Liver (tissue), 9 donors: Measurements from ENCODE around the gene TAF4. TPM values are rescaled to one million over a fixed set of nuclear protein-coding genes. Genes with fewer than 3 reads are reported as not detected.

Source experiments
- DNase-seq: peaks from one replicate; pipeline ENCODE4 v3.0.0-alpha.2; 2017; ENCODE audit warnings: low spot score
- H3K27ac ChIP-seq, 2 donors: one replicate each; pipeline ENCODE4 v1.7.0; 2013; ENCODE audit warnings: inconsistent platforms in 2 of 2, low read length in 2 of 2, control low read depth in 1 of 2, low read depth in 1 of 2, mild to moderate bottlenecking in 1 of 2
- H3K27me3 ChIP-seq, 4 donors: one replicate each; pipeline versions ENCODE4 v1.6.1 to v1.7.0; 2013; ENCODE audit warnings: low read length in 3 of 4, inconsistent platforms in 1 of 4, mild to moderate bottlenecking in 1 of 4, moderate library complexity in 1 of 4; ENCODE audit not compliant: control insufficient read depth in 4 of 4, insufficient read depth in 4 of 4
- H3K36me3 ChIP-seq, 4 donors: one replicate each; pipeline versions ENCODE4 v1.6.1 to v1.7.0; 2013; ENCODE audit warnings: low read length in 3 of 4, mild to moderate bottlenecking in 3 of 4, low read depth in 1 of 4, moderate library complexity in 1 of 4; ENCODE audit not compliant: control insufficient read depth in 4 of 4, insufficient read depth in 3 of 4
- H3K4me1 ChIP-seq, 4 donors: one replicate each; pipeline versions ENCODE4 v1.6.1 to v1.7.0; 2013; ENCODE audit warnings: low read length in 3 of 4, mild to moderate bottlenecking in 3 of 4, moderate library complexity in 1 of 4; ENCODE audit not compliant: control insufficient read depth in 4 of 4, insufficient read depth in 4 of 4
- H3K4me3 ChIP-seq, 3 donors: one replicate each; pipeline versions ENCODE4 v1.6.1 to v1.7.0; 2013; ENCODE audit warnings: low read length in 3 of 3, control low read depth in 1 of 3, low read depth in 1 of 3, mild to moderate bottlenecking in 1 of 3
- H3K9ac ChIP-seq, 2 donors: one replicate each; pipeline ENCODE4 v1.7.0; 2013; ENCODE audit warnings: low read length in 2 of 2, mild to moderate bottlenecking in 2 of 2, moderate library complexity in 2 of 2, control low read depth in 1 of 2, low read depth in 1 of 2
- H3K9me3 ChIP-seq, 4 donors: one replicate each; pipeline versions ENCODE4 v1.6.1 to v1.7.0; 2013; ENCODE audit warnings: low read length in 3 of 4; ENCODE audit not compliant: control insufficient read depth in 4 of 4
- ATF3 ChIP-seq: IDR thresholded peaks from 2 replicates; pipeline ENCODE4 v1.6.1; 2016; ENCODE audit warnings: antibody characterized with exemption
- CTCF ChIP-seq: fragments of 150-350 bp; IDR thresholded peaks from 2 replicates; pipeline ENCODE4 v1.5.1; 2017; ENCODE audit warnings: improper control_type of control experiment, low read depth, low read length; ENCODE audit not compliant: missing input control
- EGR1 ChIP-seq, 2 donors: IDR thresholded peaks; 2 replicates each; pipeline ENCODE4 v1.6.1; 2016 to 2018; ENCODE audit warnings: antibody characterized with exemption in 2 of 2, low read depth in 2 of 2
- FOXA1 ChIP-seq: IDR thresholded peaks from 2 replicates; pipeline ENCODE4 v1.6.1; 2016; ENCODE audit warnings: antibody characterized with exemption
- FOXA2 ChIP-seq: IDR thresholded peaks from 2 replicates; pipeline ENCODE4 v1.6.1; 2016; ENCODE audit warnings: antibody characterized with exemption
- GABPA ChIP-seq, 2 donors: IDR thresholded peaks in 1 of 2; conservative IDR thresholded peaks in 1 of 2; 2 replicates each; pipeline ENCODE4 v1.6.1; 2016; ENCODE audit warnings: antibody characterized with exemption in 2 of 2, mild to moderate bottlenecking in 1 of 2, moderate library complexity in 1 of 2
- HNF4A ChIP-seq, 2 donors: conservative IDR thresholded peaks; 2 replicates each; pipeline ENCODE4 v1.6.1; 2016; ENCODE audit warnings: antibody characterized with exemption in 2 of 2, mild to moderate bottlenecking in 2 of 2
- HNF4G ChIP-seq: IDR thresholded peaks from 2 replicates; pipeline ENCODE4 v1.6.1; 2016; ENCODE audit warnings: antibody characterized with exemption
- JUND ChIP-seq, 2 donors: IDR thresholded peaks; 2 replicates each; pipeline ENCODE4 v1.6.1; 2016; ENCODE audit warnings: antibody characterized with exemption in 2 of 2
- MAX ChIP-seq: IDR thresholded peaks from 2 replicates; pipeline ENCODE4 v1.6.1; 2016; ENCODE audit warnings: antibody characterized with exemption
- NR2F2 ChIP-seq: IDR thresholded peaks from 2 replicates; pipeline ENCODE4 v1.6.1; 2016; ENCODE audit warnings: antibody characterized with exemption
- RAD21 ChIP-seq, 2 donors: IDR thresholded peaks; 2 replicates each; pipeline ENCODE4 v1.6.1; 2016; ENCODE audit warnings: antibody characterized with exemption in 2 of 2, mild to moderate bottlenecking in 2 of 2
- REST ChIP-seq: IDR thresholded peaks from 2 replicates; pipeline ENCODE4 v1.6.1; 2016; ENCODE audit warnings: antibody characterized with exemption, mild to moderate bottlenecking
- RXRA ChIP-seq, 2 donors: IDR thresholded peaks; 2 replicates each; pipeline ENCODE4 v1.6.1; 2017 to 2018; ENCODE audit warnings: antibody characterized with exemption in 2 of 2, mild to moderate bottlenecking in 1 of 2
- SP1 ChIP-seq: IDR thresholded peaks from 2 replicates; pipeline ENCODE4 v1.6.1; 2018; ENCODE audit warnings: antibody characterized with exemption, mild to moderate bottlenecking
- TAF1 ChIP-seq: conservative IDR thresholded peaks from 2 replicates; pipeline ENCODE4 v1.6.1; 2016; ENCODE audit warnings: antibody characterized with exemption, mild to moderate bottlenecking
- YY1 ChIP-seq: IDR thresholded peaks from 2 replicates; pipeline ENCODE4 v1.6.1; 2016; ENCODE audit warnings: antibody characterized with exemption, mild to moderate bottlenecking
- ZBTB33 ChIP-seq: IDR thresholded peaks from 2 replicates; pipeline ENCODE4 v1.6.1; 2016; ENCODE audit warnings: antibody characterized with exemption
- WGBS: extraction: QIAGEN DNeasy Blood & Tissue Kit; methylation state at CpG from one replicate; pipeline ENCODE4 v1.1.7; 2013; 5-methylcytosine and 5-hydroxymethylcytosine counted together
- polyA plus RNA-seq, 2 donors: library from polyadenylated mRNA; stranded (reverse) in 1 of 2; unstranded in 1 of 2; fragments of 200-250 nt in 1 of 2; fragments of >200 nt in 1 of 2; fragmentation: Nextera tagmentation in 1 of 2; extraction: Ambion mirVana in 1 of 2; gene quantifications; one replicate each; pipeline versions ENCODE4 v1.2.1 to v1.2.3, GENCODE V29; 2013 to 2015
- total RNA-seq, 2 donors: library from RNA; depleted of rRNA; stranded (reverse); fragments of >200 nt; gene quantifications; one replicate each; pipeline ENCODE4 v1.2.3, GENCODE V29; 2014
- donor health status: healthy.
- donor health status: healthy.
- donor health status: healthy.
- donor health status: healthy.
- donor health status: healthy.

TAF4 gene
- total and polyA plus RNA-seq, 4 donors: 2.0 to 11.8 (median 5.6) TPM

GRCh38 chr20:62059401-62059800 is 6.3 kb downstream of the TAF4 start:
- Histone ChIP-seq H3K9ac (no peak overlapping the region), H3K4me1 (peaks cover 9 to 19% (median 12%) of the 10 kb centered on the region in 4 donors), H3K27ac (no peak overlapping the region), H3K36me3 (peaks cover 0 to 4% (median 2%) of the 10 kb centered on the region in 4 donors), H3K9me3 (no peaks in the 10 kb centered on the region), H3K4me3 (no peak overlapping the region), H3K27me3 (no peaks in the 10 kb centered on the region)
- TF ChIP-seq SP1: no peak
- no peak for TF ChIP-seq REST
- TF ChIP-seq GABPA (IDR thresholded peaks at IDR 0.05 in 1 of 2, conservative IDR thresholded peaks at IDR 0.05 in 1 of 2): no peak
- TF ChIP-seq ATF3: no peak
- no peak for TF ChIP-seq FOXA1
- TF ChIP-seq TAF1: no peak
- TF ChIP-seq NR2F2: no peak
- no peak for TF ChIP-seq HNF4G
- TF ChIP-seq FOXA2: no peak
- no peak for TF ChIP-seq YY1
- no peak for TF ChIP-seq RAD21 (IDR thresholded peaks at IDR 0.05)
- TF ChIP-seq HNF4A (conservative IDR thresholded peaks at IDR 0.05): no peak
- TF ChIP-seq MAX: no peak
- no peak for TF ChIP-seq CTCF
- TF ChIP-seq EGR1 (IDR thresholded peaks at IDR 0.05; ENCODE audit: low read depth in 2 of 2): no peak
- TF ChIP-seq ZBTB33: no peak
- TF ChIP-seq RXRA (IDR thresholded peaks at IDR 0.05): no peak
- no peak for TF ChIP-seq JUND (IDR thresholded peaks at IDR 0.05)
- WGBS: 91% methylated on average over 11 of the region's 11 CpGs
- DNase-seq: no peak
